ENCODE results near the gene DPM3. TPM values are rescaled to one million over a fixed set of nuclear protein-coding genes. Genes with fewer than 3 reads are reported as not detected.

The DPM3 gene
- polyA plus RNA-seq, 1 of the 3 experiments (the other 2 are of a cell fraction), result 317 TPM

DNA sequence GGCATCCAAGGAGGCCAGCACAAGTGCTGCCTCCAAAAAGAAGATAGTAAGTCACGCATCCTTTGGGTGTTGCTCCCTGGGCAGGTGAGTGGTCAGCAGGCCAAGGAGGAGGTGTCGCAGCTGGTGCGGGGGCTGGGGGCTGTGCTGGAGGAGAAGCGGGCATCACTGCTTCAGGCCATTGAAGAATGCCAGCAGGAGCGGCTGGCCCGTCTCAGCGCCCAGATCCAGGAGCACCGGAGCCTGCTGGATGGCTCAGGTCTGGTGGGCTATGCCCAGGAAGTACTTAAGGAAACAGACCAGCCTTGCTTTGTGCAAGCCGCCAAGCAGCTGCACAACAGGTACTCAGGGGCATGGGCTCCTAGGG is 37.6 kb upstream of the DPM3 start:
- peaks cover 20 to 44% of the 10 kb centered on the region in 2 experiments for H3K36me3 ChIP-seq (replicated peaks in 1 of 2; ENCODE audit: control insufficient read depth in 1 of 2, insufficient read depth in 2 of 2, low read length in 1 of 2)
- H3K4me3 ChIP-seq (ENCODE audit: low read depth in 2 of 2, low read length in 1 of 2), result no peak overlapping the region
- H3K4me1 ChIP-seq (ENCODE audit: control insufficient read depth in 1 of 2, insufficient read depth in 2 of 2, low read depth in 1 of 2, low read length in 1 of 2), result peaks cover 0 to 27% of the 10 kb centered on the region in 2 experiments; a peak in 2 of 4 replicates
- H3K79me2 ChIP-seq (ENCODE audit: insufficient read depth), result peaks cover 13% of the 10 kb centered on the region; the same call in 1 of the 2 replicates
- peaks cover 20% of the 10 kb centered on the region for H3F3A ChIP-seq (replicated peaks; ENCODE audit: insufficient read depth)
- ChIA-PET POLR2A (interaction anchor here (1.8 kb wide), 1 partner anchor 16 kb away, joined by 6 read pairs; no protein-coding TSS in a partner anchor), CTCF (interaction anchor here (0.8 to 9.6 kb wide), 13 partner anchors 8 to 179 kb away, joined by 3 to 203 read pairs (median 8); partner anchors contain the start of gene THBS3)
- H2AFZ ChIP-seq (ENCODE audit: low read depth), result no peak overlapping the region
- TF ChIP-seq SMC3 (IDR thresholded peaks at IDR 0.05; ENCODE audit: low read depth, low read length), result no peak
- 99% methylated on average over 9 of the region's 9 CpGs for WGBS (ENCODE audit: low lambda C conversion rate)
- H3K9ac ChIP-seq, result no peak overlapping the region
- no peaks in the 10 kb centered on the region for H3K27me3 ChIP-seq (ENCODE audit: insufficient read depth)
- H3K4me2 ChIP-seq, result no peak overlapping the region
- no peaks in the 10 kb centered on the region for H3K9me3 ChIP-seq
- no peaks in the 10 kb centered on the region for H3K9me2 ChIP-seq
- H3K27ac ChIP-seq (ENCODE audit: low read depth in 2 of 2, low read length in 1 of 2), result no peak overlapping the region
- no peaks in the 10 kb centered on the region for H4K20me1 ChIP-seq (ENCODE audit: insufficient read depth)
- DNase-seq, result no peak

DNA sequence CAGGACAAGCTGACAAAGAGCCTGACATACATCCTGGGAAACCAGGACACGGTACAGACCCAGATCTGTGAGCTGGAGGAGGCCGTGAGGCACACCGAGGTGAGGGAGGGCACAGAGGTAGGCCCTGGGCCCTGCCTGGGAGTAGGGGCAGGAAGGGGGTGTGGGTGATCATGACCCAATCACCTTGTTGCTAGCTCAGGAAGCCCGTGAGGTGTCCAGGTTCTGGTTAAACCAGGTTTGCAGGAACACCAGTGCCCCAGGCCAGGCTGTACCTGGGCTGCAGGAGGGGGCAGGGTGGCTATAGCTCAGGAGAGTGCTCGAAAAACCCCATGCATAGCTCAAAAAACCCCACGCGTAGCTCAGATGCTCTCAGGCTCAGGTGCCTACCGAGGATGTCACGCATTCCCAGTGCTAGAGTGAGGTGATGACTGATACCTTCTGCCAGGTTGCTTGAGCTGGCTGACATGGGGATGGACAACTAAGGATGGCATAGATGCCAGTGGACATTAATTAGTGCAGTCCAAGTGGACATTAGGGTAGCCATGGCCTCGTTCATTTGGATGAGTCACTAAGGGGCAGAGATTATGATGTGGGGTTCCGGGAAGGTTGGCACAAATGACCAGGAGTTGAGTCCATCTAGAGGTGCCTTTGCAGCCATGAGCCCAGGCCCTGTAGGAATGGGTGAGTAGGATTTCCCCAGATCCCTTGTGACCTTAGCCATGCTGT is 37.0 kb upstream of the DPM3 start:
- Histone ChIP-seq H4K20me1 (ENCODE audit: insufficient read depth) (no peaks in the 10 kb centered on the region), H3K4me3 (ENCODE audit: low read depth in 2 of 2, low read length in 1 of 2) (no peak overlapping the region), H3K27ac (ENCODE audit: low read depth in 2 of 2, low read length in 1 of 2) (no peak overlapping the region; a peak in 1 of 4 replicates), H3K4me2 (no peak overlapping the region), H3K9me3 (no peaks in the 10 kb centered on the region), H3K4me1 (ENCODE audit: control insufficient read depth in 1 of 2, insufficient read depth in 2 of 2, low read depth in 1 of 2, low read length in 1 of 2) (peaks cover 0 to 29% of the 10 kb centered on the region in 2 experiments; a peak in 2 of 4 replicates), H3K9ac (no peak overlapping the region), H3K9me2 (no peaks in the 10 kb centered on the region), H2AFZ (ENCODE audit: low read depth) (no peak overlapping the region), H3K79me2 (ENCODE audit: insufficient read depth) (peaks cover 19% of the 10 kb centered on the region), H3F3A (replicated peaks; ENCODE audit: insufficient read depth) (peaks cover 22% of the 10 kb centered on the region), H3K36me3 (replicated peaks in 1 of 2; ENCODE audit: control insufficient read depth in 1 of 2, insufficient read depth in 2 of 2, low read length in 1 of 2) (peaks cover 20 to 44% of the 10 kb centered on the region in 2 experiments), H3K27me3 (ENCODE audit: insufficient read depth) (no peaks in the 10 kb centered on the region)
- TF ChIP-seq RAD21 (IDR thresholded peaks at IDR 0.05; ENCODE audit: low read length) (no peak), YY1 (IDR thresholded peaks at IDR 0.05; ENCODE audit: low read depth) (no peak), EP300 (IDR thresholded peaks at IDR 0.05; ENCODE audit: borderline replicate concordance in 1 of 2, low read depth in 1 of 2, low read length in 1 of 2) (no peak), TCF12 (IDR thresholded peaks at IDR 0.05) (no peak), FOXJ3 (CRISPR knock-in tag; IDR thresholded peaks at IDR 0.05) (no peak), ELF1 (IDR thresholded peaks at IDR 0.05) (no peak), GATA2 (CRISPR knock-in tag; IDR thresholded peaks at IDR 0.05) (no peak), RFX5 (IDR thresholded peaks at IDR 0.05; ENCODE audit: low read length) (no peak), EZH2phosphoT487 (IDR thresholded peaks at IDR 0.05; ENCODE audit: borderline replicate concordance, low read depth) (no peak), MEF2A (IDR thresholded peaks at IDR 0.05; ENCODE audit: borderline replicate concordance, low read depth) (no peak), JUND (IDR thresholded peaks at IDR 0.05) (no peak), SMC3 (IDR thresholded peaks at IDR 0.05; ENCODE audit: low read depth, low read length) (no peak), NRF1 (IDR thresholded peaks at IDR 0.05; ENCODE audit: low read depth, low read length) (no peak), FOSL2 (IDR thresholded peaks at IDR 0.05; ENCODE audit: borderline replicate concordance, low read depth) (no peak)
- TF ChIP-seq, protein P1, sequence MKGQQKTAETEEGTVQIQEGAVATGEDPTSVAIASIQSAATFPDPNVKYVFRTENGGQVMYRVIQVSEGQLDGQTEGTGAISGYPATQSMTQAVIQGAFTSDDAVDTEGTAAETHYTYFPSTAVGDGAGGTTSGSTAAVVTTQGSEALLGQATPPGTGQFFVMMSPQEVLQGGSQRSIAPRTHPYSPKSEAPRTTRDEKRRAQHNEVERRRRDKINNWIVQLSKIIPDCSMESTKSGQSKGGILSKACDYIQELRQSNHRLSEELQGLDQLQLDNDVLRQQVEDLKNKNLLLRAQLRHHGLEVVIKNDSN (IDR thresholded peaks at IDR 0.05; ENCODE audit: borderline replicate concordance, low read depth), result no peak
- TF ChIP-seq, protein P2, sequence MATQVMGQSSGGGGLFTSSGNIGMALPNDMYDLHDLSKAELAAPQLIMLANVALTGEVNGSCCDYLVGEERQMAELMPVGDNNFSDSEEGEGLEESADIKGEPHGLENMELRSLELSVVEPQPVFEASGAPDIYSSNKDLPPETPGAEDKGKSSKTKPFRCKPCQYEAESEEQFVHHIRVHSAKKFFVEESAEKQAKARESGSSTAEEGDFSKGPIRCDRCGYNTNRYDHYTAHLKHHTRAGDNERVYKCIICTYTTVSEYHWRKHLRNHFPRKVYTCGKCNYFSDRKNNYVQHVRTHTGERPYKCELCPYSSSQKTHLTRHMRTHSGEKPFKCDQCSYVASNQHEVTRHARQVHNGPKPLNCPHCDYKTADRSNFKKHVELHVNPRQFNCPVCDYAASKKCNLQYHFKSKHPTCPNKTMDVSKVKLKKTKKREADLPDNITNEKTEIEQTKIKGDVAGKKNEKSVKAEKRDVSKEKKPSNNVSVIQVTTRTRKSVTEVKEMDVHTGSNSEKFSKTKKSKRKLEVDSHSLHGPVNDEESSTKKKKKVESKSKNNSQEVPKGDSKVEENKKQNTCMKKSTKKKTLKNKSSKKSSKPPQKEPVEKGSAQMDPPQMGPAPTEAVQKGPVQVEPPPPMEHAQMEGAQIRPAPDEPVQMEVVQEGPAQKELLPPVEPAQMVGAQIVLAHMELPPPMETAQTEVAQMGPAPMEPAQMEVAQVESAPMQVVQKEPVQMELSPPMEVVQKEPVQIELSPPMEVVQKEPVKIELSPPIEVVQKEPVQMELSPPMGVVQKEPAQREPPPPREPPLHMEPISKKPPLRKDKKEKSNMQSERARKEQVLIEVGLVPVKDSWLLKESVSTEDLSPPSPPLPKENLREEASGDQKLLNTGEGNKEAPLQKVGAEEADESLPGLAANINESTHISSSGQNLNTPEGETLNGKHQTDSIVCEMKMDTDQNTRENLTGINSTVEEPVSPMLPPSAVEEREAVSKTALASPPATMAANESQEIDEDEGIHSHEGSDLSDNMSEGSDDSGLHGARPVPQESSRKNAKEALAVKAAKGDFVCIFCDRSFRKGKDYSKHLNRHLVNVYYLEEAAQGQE (IDR thresholded peaks at IDR 0.05; ENCODE audit: low read depth, low read length), result no peak
- TF ChIP-seq, protein P3, sequence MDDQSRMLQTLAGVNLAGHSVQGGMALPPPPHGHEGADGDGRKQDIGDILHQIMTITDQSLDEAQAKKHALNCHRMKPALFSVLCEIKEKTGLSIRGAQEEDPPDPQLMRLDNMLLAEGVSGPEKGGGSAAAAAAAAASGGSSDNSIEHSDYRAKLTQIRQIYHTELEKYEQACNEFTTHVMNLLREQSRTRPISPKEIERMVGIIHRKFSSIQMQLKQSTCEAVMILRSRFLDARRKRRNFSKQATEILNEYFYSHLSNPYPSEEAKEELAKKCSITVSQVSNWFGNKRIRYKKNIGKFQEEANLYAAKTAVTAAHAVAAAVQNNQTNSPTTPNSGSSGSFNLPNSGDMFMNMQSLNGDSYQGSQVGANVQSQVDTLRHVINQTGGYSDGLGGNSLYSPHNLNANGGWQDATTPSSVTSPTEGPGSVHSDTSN (IDR thresholded peaks at IDR 0.05), result no peak
- TF ChIP-seq, protein P4, sequence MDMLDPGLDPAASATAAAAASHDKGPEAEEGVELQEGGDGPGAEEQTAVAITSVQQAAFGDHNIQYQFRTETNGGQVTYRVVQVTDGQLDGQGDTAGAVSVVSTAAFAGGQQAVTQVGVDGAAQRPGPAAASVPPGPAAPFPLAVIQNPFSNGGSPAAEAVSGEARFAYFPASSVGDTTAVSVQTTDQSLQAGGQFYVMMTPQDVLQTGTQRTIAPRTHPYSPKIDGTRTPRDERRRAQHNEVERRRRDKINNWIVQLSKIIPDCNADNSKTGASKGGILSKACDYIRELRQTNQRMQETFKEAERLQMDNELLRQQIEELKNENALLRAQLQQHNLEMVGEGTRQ (IDR thresholded peaks at IDR 0.05; ENCODE audit: borderline replicate concordance, low read depth, low read length), result no peak
- ChIA-PET POLR2A (interaction anchor here (1.8 kb wide), 1 partner anchor 16 kb away, joined by 6 read pairs; no protein-coding TSS in a partner anchor), CTCF (interaction anchor here (0.6 to 9.6 kb wide), 15 partner anchors 9 to 178 kb away, joined by 3 to 203 read pairs (median 4); partner anchors contain the start of gene THBS3)
- peak; percentile 14 for DNase-seq
- WGBS (ENCODE audit: low lambda C conversion rate), result 69% methylated on average over 10 of the region's 11 CpGs

Measured in SK-N-SH (cell line).